Lower lobe of right lung (tissue), 2 donors: ENCODE results near the gene BMF. TPM values are rescaled to one million over a fixed set of nuclear protein-coding genes. Genes with fewer than 3 reads are reported as not detected.
"Not testable (repeated sequence)": the region's sequence is repeated elsewhere in the genome, so short reads cannot be mapped to it uniquely, and the experiment has no call there.

ENCODE experiments used
- ATAC-seq, 2 donors: fragments of 200-7000 bp; cut with Tn5 transposase; one replicate each; pipeline ENCODE4 v1.9.1; 2020 to 2022; ENCODE audit warnings: mild to moderate bottlenecking in 2 of 2, moderate library complexity in 2 of 2
- DNase-seq: peaks from one replicate; pipeline ENCODE4 v3.0.0-alpha.2; 2020
- H3K27ac ChIP-seq: fragments of 200-600 bp; one replicate; pipeline ENCODE4 v1.8.0; 2022
- H3K27me3 ChIP-seq: fragments of 200-600 bp; one replicate; pipeline ENCODE4 v1.8.0; 2022; ENCODE audit warnings: low read depth
- H3K36me3 ChIP-seq: fragments of 200-600 bp; one replicate; pipeline ENCODE4 v1.8.0; 2022; ENCODE audit warnings: mild to moderate bottlenecking
- H3K4me1 ChIP-seq: fragments of 200-600 bp; one replicate; pipeline ENCODE4 v1.8.0; 2022
- H3K4me3 ChIP-seq: fragments of 200-600 bp; one replicate; pipeline ENCODE4 v1.8.0; 2022; ENCODE audit warnings: mild to moderate bottlenecking
- H3K9me3 ChIP-seq: fragments of 200-600 bp; one replicate; pipeline ENCODE4 v1.8.0; 2022
- intact Hi-C: fragments of 100-400 bp; cut with DNase I; formaldehyde crosslinking; loops from one replicate; pipeline ENCODE4 v1.11.0; 2022
- total RNA-seq: library from RNA; stranded (reverse); fragmentation: NEBNext Ultra II Directional; extraction: Animal tissue kit (Norgen Biotek cat#: 25700); gene quantifications from one replicate; pipeline ENCODE4 v1.2.1, GENCODE V29; 2021
- TF ChIP-seq, protein P1 (sequence below): fragments of 200-600 bp; IDR thresholded peaks from one replicate; pipeline ENCODE4 v1.8.0; 2022; ENCODE audit warnings: antibody characterized with exemption, mild to moderate bottlenecking
- donor health status: DM: no; HTN: yes; CAD: no; lungs with severe emphysema.

BMF gene
- total RNA-seq, 1 donor from 2014 or later = 17.2 TPM

DNA sequence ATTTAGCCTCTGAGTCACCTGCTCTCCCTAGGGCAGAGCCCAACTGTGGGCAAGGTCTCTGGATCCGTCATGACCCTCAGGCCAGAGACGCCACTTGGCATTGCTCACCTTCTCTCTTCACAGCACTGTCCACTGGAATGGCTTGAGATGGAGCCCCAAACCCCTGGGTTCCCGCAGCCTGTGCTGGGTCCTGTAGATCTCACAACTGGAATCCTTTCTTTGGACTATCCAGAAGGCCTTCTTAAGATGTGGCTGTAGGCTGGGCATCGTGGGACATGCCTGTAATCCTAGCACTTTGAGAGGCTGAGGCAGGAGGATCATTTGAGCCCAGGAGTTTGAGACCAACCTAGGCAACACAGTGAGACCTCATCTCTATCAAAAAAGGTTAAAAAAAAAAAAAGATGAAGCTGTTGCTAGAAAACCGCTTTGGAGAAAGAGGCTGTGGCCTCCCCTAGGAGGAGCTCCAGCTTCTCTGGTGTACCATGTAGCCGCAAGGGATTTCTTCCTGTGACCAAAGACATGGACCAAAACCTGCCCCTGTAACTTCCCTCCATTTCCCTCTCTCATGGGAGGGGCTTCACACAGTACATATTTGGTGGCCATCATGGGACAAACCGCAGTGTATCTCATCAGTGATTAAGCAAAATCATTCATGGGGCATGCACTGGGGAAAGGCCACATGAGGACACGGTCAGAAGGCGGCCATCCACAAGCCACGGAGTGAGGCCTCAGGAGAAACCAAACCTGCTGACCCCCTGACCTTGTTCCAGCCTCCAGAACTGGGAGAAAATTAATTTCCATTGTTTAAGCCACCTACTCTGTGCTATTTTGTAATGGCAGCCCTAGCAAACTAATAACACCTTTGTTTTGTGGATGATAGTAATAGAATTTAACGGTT is 28.9 kb upstream of the BMF start:
- intact Hi-C loops = no loop called here
- Histone ChIP-seq H3K27ac (no peak overlapping the region), H3K4me1 (no peaks in the 10 kb centered on the region), H3K27me3 (no peaks in the 10 kb centered on the region), H3K36me3 (no peaks in the 10 kb centered on the region), H3K4me3 (no peak overlapping the region), H3K9me3 (no peaks in the 10 kb centered on the region)
- TF ChIP-seq, protein P1, sequence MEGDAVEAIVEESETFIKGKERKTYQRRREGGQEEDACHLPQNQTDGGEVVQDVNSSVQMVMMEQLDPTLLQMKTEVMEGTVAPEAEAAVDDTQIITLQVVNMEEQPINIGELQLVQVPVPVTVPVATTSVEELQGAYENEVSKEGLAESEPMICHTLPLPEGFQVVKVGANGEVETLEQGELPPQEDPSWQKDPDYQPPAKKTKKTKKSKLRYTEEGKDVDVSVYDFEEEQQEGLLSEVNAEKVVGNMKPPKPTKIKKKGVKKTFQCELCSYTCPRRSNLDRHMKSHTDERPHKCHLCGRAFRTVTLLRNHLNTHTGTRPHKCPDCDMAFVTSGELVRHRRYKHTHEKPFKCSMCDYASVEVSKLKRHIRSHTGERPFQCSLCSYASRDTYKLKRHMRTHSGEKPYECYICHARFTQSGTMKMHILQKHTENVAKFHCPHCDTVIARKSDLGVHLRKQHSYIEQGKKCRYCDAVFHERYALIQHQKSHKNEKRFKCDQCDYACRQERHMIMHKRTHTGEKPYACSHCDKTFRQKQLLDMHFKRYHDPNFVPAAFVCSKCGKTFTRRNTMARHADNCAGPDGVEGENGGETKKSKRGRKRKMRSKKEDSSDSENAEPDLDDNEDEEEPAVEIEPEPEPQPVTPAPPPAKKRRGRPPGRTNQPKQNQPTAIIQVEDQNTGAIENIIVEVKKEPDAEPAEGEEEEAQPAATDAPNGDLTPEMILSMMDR = no peak
- DNase-seq (no peak), ATAC-seq (peak in 1 of 2 donors; percentile 41)

DNA sequence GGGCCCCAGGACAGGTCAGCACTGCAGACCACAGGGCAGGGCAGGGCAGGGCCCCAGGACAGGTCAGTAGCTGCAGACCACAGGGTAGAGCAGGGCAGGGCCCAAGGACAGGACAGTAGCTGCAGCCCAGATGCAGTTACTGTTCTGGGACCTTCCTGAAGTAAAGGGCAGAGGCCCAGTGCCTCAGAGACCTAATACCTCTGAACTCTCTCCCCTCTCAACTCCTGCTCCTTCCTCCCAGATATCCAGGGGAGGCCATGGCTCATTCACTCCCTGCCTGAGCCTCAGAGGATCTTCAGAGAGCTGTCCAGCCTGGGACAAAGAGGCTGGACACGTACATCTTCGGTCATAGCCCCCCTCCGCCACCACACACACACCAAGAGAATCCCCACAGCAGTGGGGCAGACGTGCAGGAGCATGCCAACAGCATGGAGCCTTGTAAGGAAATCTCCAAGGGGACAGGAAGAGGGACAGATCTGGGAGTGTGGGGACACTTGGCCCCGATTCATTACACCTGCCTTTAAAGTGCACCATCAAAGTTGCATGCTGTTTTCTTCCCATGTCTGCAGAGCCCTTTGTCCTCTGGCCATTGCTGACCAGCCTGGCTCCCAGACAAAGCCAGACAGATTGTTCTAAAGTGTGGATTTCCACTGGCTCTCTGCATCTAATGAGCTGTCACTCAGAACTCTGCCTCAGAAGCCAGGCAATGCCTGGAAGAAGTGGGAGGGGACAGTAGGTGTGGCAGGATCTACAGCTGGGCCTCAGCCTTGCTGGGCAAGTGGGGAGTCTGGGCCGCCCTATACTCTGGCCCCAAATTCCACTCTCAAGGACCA is 28.0 kb upstream of the BMF start:
- H3K9me3 ChIP-seq = no peaks in the 10 kb centered on the region
- intact Hi-C loops = no loop called here
- TF ChIP-seq, protein P1 = no peak
- ATAC-seq (no peak), DNase-seq (no peak)
- no peaks in the 10 kb centered on the region for H3K36me3 ChIP-seq
- H3K27ac ChIP-seq = no peak overlapping the region
- H3K4me3 ChIP-seq = no peak overlapping the region
- no peaks in the 10 kb centered on the region for H3K4me1 ChIP-seq
- H3K27me3 ChIP-seq = no peaks in the 10 kb centered on the region

DNA sequence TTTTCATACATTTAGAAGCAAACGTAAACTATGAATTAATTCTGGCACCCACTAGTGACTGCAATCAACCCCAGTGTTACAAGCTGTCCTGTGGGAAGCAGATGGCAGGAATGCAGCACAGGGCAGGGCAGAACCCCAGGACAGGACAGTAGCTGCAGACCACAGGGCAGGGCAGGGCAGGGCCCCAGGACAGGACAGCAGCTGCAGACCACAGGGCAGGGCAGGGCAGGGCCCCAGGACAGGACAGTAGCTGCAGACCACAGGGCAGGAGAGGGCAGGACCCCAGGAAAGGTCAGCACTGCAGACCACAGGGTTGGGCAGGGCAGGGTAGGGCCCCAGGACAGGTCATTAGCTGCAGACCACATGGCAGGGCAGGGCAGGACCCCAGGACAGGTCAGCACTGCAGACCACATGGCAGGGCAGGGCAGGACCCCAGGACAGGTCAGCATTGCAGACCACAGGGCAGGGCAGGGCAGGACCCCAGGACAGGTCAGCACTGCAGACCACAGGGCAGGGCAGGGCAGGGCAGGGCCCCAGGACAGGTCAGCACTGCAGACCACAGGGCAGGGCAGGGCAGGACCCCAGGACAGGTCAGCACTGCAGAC is 27.3 kb upstream of the BMF start:
- intact Hi-C loops, DNase-seq, ATAC-seq, H3K9me3 ChIP-seq, H3K27ac ChIP-seq, H3K4me3 ChIP-seq, H3K36me3 ChIP-seq, H3K27me3 ChIP-seq, H3K4me1 ChIP-seq: not testable (repeated sequence)

- TF ChIP-seq, protein P1 = no peak
- no peaks in the 10 kb centered on the region for H3K27me3 ChIP-seq
- H3K4me1 ChIP-seq = no peaks in the 10 kb centered on the region
- no peak overlapping the region for H3K27ac ChIP-seq
- DNase-seq (no peak), ATAC-seq (no peak)
- H3K9me3 ChIP-seq = no peaks in the 10 kb centered on the region
- intact Hi-C loops = no loop called here
- no peaks in the 10 kb centered on the region for H3K36me3 ChIP-seq
- H3K4me3 ChIP-seq = no peak overlapping the region
Observed at GRCh38 chr15:40134885-40135284, 26.2 kb upstream of the BMF start.

GRCh38 chr15:40133544-40133943 is 24.9 kb upstream of the BMF start:
- Histone ChIP-seq H3K27ac (no peak overlapping the region), H3K4me1 (no peaks in the 10 kb centered on the region), H3K27me3 (no peaks in the 10 kb centered on the region), H3K36me3 (no peaks in the 10 kb centered on the region), H3K9me3 (no peaks in the 10 kb centered on the region), H3K4me3 (no peak overlapping the region)
- intact Hi-C loops = no loop called here
- TF ChIP-seq, protein P1 = no peak
- no peak for ATAC-seq
- no peak for DNase-seq
